Measurements from ENCODE around the gene MACROD2.
"Not testable (repeated sequence)": the region's sequence is repeated elsewhere in the genome, so short reads cannot be mapped to it uniquely, and the experiment has no call there.

MACROD2 gene

GRCh38 chr20:14191559-14191958 lies 196.2 kb downstream of the MACROD2 start:
- no peak for DNase-seq (ENCODE audit: low read depth, low spot score)

- DNase-seq (ENCODE audit: low read depth, low spot score) = no peak
These were observed 198.1 kb downstream of the MACROD2 start for GRCh38 chr20:14193443-14193842.

- DNase-seq (ENCODE audit: low read depth, low spot score) = no peak
These were observed 198.6 kb downstream of the MACROD2 start for GRCh38 chr20:14193885-14194284.

GRCh38 chr20:14197097-14197496 lies 201.8 kb downstream of the MACROD2 start:
- no peak for DNase-seq (ENCODE audit: low read depth, low spot score)

DNA sequence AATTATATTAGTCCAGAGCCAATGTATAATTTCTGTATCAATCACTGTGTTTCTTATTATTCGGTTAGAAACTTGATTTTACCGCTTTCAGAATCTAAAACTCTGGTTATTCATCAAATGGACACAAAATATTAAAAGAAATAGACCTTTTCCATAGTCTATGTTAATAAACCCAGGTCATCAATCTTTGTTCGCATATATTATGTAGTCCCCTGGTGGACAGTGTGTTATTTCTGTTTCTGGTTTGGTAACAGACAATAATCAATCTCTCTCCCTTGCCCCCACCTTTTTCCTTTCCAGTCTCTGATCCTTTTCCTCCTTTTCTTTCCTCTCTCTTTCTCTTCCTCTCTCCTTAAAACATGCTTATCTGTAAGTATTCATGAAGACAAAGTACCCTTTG lies 203.1 kb downstream of the MACROD2 start:
- DNase-seq (ENCODE audit: low read depth, low spot score) = no peak

GRCh38 chr20:14199111-14199510 lies 203.8 kb downstream of the MACROD2 start:
- no peak for DNase-seq (ENCODE audit: low read depth, low spot score)

DNA sequence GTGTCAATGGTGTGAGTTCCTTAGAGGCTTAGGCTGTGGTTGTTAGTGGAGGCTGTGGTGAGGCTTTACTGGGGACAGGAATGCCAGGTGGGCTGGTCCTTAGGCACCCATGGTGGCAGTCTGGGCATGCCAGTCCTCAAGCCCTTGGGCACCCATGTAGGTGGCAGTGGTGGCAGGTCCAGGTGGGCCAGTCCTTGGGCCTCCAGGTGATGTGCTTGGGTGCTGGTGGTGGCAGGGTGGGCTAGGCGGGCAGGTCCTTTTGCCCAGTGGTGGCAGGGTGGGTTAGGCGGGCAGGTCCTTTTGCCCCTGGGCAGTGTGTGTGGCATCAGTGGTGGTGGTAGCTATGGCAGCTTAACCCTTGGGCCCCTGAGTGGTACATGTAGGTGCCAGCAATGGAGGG lies 208.3 kb downstream of the MACROD2 start:
- no peak for DNase-seq (ENCODE audit: low read depth, low spot score)

DNA sequence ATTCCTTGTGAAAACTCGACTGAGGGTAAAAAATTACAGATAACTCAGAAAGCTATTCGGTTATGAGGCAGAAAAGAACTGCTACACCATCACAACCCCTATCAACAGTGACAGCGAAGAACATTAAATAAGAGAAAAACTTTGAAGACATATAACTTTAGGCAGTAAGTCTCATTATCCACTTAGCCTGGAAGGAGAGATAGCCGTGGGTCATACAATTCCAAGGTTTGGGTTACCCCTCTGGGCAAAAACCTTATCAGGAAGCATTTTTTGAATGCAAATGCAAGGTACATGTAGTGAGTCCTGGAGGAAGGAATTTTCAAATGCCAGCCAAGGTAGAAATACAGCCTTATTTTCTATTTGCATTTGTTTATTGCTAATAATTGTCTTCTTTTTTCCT lies 212.3 kb downstream of the MACROD2 start:
- DNase-seq (ENCODE audit: low read depth, low spot score) = no peak

- DNase-seq (ENCODE audit: low read depth, low spot score) = no peak
These were observed 213.6 kb downstream of the MACROD2 start for GRCh38 chr20:14208956-14209355.

DNA sequence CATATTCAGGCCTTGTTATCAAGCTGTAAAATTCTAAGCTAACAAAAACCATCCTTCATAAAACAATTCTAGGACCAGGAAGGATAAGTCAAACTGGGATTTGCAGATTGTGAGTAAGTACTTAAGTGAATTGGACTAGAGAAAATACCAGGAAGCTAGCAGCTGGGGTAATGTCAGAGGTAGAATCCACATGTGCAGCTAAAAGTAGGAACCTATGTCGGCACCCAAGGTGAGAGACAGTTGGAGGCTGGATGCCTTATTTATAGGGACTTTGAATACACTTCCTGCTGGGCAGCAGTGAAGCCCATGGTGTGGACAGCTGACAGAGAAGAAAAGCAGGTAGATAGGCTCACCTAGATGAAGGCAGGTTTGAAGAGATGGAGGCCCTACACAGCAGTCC lies 214.8 kb downstream of the MACROD2 start:
- DNase-seq (ENCODE audit: low read depth, low spot score) = no peak

- DNase-seq (ENCODE audit: low read depth, low spot score) = no peak
These were observed 218.7 kb downstream of the MACROD2 start for GRCh38 chr20:14214046-14214445.

DNA sequence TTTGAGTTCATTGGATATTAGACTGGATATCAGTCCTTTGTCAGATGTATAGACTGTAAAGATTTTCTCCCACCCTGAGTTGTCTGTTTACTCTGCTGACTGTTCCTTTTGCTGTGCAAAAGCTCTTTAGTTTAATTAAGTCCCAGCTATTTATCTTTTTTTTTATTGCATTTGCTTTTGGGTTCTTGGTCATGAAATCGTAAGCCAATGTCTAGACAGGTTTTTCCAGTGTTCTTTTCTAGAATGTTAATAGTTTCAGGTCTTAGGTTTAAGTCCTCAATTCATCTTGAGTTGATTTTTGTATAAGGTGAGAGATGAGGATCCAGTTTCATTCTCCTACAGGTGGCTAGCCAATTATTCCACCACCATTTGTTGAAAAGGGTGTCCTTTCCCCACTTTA lies 220.6 kb downstream of the MACROD2 start:
- not testable (repeated sequence) for DNase-seq (ENCODE audit: low read depth, low spot score)

GRCh38 chr20:14219801-14220461 lies 224.6 kb downstream of the MACROD2 start:
- no peak for DNase-seq (ENCODE audit: low read depth, low spot score)

- no peak for DNase-seq (ENCODE audit: low read depth, low spot score)
These were observed 225.7 kb downstream of the MACROD2 start for GRCh38 chr20:14220986-14221385.

DNA sequence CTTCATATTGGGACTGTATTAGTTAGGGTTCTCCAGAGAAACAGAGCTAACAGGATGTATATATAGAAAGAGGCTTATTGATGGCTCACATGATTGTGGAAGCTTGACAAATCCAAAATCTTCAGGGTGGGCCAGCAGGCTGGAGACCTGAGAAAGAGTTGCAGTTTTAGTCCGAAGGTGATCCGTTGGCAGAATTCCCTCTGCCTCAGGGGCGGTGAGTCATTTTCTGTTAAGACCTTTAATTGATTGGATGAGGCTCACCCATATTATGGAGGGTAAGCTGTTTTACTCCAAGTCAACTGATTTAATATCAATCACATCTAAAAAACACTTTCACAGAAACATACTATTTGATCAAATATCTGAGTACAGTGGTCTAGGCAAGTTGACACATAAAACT lies 228.5 kb downstream of the MACROD2 start:
- no peak for DNase-seq (ENCODE audit: low read depth, low spot score)

- not testable (repeated sequence) for DNase-seq (ENCODE audit: low read depth, low spot score)
These were observed 231.0 kb downstream of the MACROD2 start for GRCh38 chr20:14226051-14227049.

- no peak for DNase-seq (ENCODE audit: low read depth, low spot score)
These were observed 237.3 kb downstream of the MACROD2 start for GRCh38 chr20:14232650-14233049.

DNA sequence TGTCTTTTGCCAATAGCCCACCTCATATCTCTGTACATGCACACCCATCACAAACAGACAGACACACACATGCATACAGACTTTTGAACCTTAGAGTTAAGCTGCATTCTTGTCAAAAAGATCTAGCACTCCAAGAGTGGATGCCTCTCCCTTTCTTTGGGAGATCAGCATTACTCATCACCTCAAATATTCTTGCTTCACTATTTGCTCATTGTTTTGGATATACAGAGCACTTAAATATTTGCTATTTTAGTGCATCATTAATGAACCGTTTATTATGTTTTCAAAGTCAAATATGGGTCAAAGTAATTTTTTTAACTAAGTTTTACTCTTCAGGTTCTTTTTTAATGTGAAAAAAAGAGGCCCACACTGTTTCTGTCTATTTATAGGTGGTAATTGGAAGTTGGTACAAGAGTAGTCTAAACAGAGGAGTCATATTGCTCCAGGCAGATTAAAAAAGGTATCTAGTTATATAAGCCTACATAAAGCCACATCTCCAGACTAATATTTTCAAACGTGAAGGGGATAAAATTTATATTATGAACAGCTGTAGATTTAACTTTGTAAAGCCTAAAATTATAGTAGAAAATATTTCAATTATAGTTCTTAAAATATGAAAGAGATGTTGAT lies 239.5 kb downstream of the MACROD2 start:
- no peak for DNase-seq (ENCODE audit: low read depth, low spot score)

- no peak for DNase-seq (ENCODE audit: low read depth, low spot score)
These were observed 240.0 kb downstream of the MACROD2 start for GRCh38 chr20:14235355-14235754.

GRCh38 chr20:14245368-14245970 lies 250.2 kb downstream of the MACROD2 start:
- DNase-seq (ENCODE audit: low read depth, low spot score) = no peak

- DNase-seq (ENCODE audit: low read depth, low spot score) = no peak
These were observed 264.4 kb downstream of the MACROD2 start for GRCh38 chr20:14259689-14260088.

GRCh38 chr20:14260367-14260766 lies 265.1 kb downstream of the MACROD2 start:
- DNase-seq (ENCODE audit: low read depth, low spot score) = no peak

All from smooth muscle cell of the brain vasculature (primary cell).